Stimulated activated CD8-positive, alpha-beta memory T cell treated with anti-CD3 and anti-CD28 coated beads, Interleukin-4, amount 100 ng/mL, for 1 hour (primary cell): ENCODE data around the gene TTC28.

Source experiments
- DNase-seq, 2 donors: peaks; one replicate each; pipeline ENCODE4 v3.0.0-alpha.2; 2020; ENCODE audit warnings: low read depth in 2 of 2, low spot score in 1 of 2

The TTC28 gene

DNA sequence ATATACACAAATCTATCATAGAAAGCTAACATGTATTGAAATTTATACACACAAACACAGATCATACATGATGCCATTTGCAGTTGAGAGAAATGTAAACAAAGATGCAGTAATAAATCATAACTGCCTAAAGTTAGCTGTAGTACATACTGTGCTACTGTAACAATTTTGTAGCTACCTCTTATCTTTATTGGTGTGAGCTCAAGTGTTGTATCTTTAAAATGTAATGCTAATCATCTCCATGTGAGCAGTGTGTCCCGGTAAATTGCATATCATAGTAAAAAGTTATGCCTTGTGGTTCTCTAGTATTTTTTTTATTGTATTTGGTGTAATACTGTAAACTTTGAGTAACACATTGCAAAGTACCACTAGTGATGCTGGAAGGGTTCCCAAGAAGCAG lies 743.7 kb downstream of the TTC28 start:
- no peak for DNase-seq

DNA sequence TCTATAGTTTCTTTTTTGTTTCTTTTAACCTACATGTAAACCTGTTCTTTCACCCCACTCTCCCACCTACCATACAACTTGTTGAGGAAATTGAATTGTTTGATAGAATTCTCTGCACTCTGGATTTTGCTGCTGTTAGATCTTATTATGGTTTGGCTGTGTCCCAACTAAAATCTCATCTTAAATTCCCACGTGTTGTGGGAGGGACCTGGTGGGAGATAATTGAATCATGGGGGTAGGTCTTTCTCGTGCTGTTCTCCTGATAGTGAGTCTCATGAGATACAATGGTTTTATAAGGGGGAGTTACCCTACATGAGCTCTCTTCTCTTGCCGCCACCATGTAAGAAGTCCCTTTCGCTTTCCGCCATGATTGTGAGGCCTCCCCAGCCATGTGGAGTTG lies 745.6 kb downstream of the TTC28 start:
- no peak for DNase-seq

DNA sequence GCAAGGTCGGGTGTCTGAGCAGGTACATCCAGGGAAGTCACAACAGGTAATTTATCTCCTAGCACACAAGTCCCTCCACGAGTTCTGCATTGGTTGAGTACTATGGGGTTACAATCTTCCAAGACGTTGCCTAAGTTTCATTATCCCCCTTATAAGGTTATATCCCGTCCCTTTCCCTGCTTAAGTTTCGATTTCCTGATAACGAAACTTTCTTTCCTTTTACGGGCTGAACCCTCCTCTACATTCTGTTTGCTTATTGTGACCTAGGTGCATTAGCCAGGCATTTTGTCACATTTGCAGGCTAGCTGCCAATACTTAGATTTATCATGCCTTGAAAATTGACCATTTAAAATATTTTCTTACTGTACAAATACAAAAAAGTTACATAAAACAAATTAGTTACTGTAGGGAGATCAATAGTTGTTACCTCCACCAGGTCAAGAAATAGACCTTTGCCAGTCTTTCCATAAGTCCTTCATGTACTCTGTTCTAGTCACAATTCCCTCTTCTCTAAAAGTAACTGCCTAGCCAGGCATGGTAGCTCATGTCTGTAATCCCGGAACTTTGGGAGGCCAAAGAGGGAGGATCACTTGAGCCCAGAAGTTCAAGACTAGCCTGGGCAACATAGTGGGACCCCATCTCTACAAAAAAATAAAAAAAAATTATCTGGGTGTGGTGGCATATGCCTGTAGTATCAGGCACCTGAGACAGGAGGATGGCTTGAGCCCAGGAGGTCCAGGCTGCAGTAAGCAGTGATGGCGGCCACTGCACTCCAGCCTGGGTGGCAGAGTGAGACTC lies 746.3 kb downstream of the TTC28 start:
- no peak for DNase-seq

DNA sequence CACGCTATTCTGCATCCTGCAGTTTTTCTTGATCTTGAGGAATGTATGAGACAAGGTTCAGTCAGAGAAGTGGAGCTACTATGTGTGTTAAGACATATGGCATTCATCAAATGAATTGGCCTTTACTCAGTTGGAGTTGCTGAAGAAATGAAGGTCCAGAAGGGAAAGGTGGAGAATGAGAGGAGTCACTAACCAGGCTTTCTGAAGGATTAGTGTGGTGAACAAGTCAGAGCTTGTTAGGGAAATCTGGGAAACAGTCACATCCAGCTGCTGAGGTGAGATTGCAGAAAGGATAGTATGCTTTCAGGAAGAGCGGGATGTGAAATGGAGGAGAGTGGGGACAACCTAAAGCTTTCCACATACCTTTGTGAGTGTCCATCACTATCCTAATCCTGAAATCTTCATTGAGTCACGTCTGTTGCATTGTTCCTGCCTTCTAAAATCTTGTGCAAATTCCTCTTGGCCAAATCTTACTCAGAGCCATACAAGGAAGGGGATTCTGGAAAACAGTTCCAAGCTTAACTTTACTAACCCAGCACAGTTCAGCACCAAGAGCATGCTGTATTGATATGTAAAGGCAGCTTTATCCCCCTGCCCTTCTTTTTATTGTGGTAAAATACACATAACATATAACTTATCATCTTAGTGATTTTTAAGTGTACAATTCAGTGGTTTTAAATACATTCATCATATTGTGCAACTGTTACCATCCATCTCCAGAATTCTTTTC lies 749.1 kb downstream of the TTC28 start:
- no peak for DNase-seq
